HG02642 (cell line): ENCODE results near the gene GSC.

Experiments
- ATAC-seq: cut with Tn5 transposase; IDR thresholded peaks from one replicate; pipeline ENCODE4 v1.9.1; 2021; ENCODE audit warnings: mild to moderate bottlenecking; ENCODE audit not compliant: unreplicated experiment, poor library complexity

GSC gene

DNA sequence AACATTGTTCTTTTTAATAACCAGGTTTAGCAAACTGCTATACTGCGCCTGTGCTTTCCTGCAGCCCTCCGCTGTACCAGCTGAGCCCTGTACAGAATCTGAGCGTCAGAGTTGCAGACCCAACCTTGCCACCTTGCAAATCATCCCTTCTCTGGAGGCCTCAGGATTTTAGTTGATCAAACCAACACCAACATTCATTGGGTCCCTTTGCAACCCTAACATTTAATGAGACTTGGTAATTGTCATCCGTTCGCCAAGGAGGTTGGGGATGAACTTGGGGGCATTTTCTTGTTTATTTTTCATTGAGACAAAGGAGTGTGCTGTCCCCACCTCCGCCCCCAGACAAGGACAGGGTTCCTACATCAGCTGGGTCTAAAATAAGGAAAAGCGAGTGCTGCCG, 2.6 kb upstream of the GSC start:
- no peak for ATAC-seq

DNA sequence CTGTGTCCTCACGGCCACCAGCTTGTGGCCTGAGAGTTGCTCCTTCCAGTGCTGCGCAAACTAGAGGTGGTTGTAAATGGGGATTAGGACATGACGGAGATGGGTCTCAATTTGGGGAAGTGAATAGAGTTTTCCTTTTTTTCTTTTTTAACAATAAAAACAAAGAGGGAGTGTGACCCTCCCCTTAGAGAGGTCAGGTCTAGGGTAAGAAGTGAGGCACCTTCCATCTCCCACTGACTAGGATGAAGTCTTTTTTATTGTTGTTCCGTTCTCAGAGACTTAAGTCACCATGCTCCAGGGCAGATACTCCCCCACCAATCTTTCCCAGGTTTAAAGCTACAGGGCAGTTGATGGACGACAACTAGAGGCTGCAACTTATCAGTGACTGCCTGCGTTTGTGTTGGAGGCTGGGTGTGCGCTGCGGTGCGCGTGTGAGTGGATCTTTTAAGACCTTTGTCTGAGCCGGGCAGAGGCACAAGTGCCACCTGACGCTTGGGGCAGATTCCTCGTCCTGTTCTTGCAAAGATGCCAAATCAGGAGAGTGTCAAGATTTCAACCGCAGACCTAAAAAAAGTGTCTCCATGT, 2.1 kb upstream of the GSC start:
- no peak for ATAC-seq

DNA sequence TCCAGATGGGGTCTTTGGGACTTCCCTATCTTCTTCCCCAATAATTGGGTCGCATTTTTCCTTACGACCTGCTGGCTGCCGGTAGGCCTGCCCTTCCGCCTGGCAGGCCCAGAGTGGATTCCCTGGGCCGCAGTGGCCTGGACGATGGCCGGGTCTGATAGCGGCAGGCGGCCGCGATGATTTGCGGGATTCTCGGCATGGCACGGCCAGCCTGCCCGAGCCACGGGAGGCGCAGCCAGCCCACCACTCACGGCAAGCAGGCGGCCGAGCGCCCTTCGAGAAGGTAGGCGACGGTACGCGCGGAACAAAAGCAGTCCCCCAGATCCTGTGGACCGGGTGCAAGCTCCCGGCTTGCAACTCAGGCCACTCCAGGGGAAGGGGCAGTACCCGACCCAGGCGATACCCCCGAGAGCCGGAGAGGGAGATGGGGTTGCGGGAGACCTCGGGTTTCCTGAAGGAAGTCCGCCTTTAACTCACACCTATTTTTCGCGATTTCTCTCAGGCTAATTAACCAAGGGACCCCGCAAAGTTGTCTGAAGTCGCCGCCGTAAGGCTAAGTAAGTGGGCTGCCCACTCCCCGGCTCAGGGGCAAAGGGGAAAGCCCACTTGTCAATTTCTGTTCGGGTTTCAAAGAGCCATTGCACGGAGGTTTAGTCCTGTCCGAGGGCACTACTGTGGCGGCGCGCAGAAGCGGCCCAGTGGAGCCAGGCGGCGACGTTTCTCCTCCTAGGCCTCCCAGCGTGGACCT, 1.4 kb upstream of the GSC start:
- ATAC-seq, result no peak

DNA sequence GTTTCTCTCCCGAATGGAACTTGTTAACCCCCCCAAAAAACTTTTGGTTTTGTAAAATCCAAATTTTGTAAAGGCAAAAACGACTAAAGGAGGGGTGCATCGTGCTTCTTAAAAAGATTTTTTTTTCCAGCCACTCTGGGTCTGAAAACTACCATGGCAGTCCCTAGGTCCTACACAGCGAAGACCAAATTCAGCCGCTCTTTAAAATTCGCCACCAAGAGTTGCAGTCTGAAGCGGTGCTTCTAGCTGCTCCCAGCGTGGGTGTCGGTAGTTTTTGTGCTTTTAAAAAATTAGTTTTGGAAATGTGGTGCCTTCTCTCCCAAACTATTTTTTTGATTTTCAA, 873 bp upstream of the GSC start:
- ATAC-seq, result no peak

DNA sequence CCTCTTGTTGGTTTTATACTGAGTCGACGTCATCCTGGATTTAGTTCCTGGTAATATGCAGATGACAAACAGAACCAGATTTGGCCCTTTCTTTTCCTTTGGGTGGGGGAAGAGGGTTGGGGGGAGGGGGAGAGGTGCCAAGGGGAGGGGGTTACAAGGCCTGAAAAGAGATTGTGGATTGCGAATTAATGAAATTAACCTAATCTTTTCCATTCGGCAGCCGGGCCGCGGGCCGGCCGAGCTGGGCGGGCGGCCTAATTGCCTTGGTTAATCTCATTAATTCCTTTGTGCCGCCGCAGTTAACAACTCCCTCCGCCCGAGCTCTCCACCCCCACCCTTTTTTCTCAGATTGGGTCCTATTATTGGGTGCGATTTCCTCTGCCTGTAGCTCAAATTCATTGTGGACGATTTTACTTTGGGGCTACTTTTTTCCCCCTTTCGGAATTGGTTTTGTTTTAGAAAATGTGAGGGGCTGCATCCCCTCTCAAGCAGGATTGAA, 387 bp upstream of the GSC start:
- no peak for ATAC-seq

DNA sequence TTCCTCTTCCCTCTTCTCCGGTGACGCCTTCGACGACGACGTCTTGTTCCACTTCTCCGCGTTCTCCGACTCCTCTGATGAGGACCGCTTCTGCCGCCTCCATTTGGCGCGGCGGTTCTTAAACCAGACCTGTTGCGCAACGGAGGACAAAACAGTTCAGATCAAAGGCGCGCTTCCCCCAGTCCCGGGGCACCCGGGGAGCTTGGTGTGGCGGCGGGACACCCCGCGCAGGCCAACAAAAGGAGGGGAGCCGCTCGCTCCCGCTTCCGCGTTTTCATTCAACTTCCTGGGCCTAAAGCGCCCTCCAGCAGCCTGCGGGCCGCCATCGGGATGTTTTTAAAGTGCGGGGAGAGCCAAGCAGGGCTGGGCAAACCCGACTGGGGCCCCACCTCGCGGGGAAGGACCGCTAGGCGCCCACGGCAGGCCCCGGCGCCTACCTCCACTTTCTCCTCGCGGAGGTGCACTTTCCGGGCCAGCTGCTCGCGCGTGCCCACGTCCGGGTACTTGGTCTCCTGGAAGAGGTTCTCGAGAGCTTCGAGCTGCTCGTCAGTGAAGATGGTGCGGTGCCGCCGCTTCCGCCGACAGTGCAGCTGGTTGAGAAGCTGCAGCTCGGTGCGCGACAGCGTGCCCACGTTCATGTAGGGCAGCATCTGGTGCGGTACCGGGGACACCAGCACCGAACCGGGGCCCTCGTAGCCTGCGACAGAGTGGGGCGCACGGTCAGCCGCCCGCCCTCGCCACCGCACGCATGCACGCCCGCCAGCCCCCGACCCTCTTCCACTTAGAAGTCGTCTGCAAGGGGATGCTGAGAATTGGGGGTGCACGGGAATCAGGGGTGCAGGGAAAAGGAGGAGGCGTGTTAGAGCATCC, 1.2 kb downstream of the GSC start:
- no peak for ATAC-seq

DNA sequence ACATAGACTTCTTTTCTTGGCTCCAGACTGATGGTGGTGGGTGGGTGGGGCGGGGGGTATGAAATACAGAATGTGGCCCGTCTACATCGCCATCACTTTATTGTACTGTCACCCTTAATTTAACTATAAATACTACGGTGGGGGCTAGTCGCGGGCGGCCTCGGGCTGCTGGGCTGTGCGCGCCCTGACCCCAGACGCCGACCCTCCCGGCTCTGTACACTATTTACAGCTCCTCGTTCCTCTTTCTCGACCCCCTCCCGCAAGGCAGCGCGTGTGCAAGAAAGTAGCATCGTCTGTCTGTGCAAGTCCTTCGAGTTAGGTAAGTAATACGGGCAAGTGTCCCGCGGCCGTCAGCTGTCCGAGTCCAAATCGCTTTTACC, 1.8 kb downstream of the GSC start:
- ATAC-seq, result no peak

DNA sequence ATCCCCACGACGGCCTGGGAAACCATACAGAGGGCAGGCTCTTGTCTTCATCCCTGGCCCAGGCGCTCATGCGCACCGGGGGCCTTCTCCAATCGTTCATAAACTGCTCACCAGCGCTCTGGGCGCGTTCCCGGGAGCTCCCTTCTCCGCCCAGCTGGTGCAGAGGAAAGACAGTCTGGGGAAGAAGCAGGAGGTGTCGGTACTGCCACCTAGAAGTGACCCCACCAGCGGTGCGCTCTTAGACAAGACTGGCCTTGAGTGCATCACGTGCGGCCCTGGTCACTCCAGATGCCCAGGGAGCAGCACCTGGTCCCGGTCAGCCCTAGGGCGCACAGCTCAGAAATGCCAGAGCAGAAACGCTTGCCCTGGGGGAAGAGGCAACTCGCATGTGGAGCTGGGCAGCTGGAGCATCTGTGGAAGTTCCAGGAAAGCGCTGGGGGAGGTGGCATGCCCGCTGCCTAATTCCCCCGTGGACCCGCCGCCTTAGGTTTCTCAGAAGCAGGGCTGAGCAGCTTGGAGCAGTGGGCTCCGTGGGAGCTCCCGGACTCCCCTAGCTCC, 2.5 kb downstream of the GSC start:
- no peak for ATAC-seq

DNA sequence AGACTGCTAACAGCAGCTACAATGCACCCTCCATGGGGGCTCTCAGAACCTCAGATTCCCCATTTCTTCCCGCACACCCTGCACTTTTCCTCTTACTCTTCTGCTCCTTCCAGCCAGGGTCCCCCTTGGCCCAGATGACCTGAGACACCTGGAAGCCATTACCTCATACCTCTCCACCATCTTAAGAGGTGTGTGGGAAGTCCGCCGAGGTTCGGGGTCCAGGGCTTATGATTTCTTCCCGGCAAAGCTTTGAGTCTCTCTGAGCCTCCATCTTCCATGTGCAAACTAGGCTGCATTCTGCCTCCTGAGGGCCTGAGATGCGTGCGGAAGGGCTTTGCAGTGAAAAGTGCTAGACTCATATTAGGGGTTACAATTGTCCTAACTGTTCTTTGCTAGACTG, 5.3 kb downstream of the GSC start:
- ATAC-seq, result no peak

DNA sequence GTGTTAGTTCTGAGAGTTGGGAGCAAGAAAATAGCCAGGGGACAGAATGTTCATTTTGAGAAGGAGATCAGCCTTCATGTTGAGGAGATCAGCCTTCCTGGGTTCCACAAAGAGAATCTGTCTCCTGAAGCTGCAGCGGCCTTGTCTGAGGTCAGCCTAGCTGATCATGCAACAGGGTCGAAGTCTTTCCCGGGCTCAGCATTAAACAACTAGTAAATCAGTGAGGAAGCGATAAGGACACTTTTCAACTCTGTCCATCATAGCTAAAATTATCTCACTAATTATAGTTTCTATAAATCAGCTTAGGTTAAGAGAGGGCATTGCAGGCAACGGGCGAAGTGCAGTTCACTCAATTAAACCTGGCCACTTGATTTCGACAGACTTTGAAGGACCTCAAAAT, 7.5 kb downstream of the GSC start:
- no peak for ATAC-seq

DNA sequence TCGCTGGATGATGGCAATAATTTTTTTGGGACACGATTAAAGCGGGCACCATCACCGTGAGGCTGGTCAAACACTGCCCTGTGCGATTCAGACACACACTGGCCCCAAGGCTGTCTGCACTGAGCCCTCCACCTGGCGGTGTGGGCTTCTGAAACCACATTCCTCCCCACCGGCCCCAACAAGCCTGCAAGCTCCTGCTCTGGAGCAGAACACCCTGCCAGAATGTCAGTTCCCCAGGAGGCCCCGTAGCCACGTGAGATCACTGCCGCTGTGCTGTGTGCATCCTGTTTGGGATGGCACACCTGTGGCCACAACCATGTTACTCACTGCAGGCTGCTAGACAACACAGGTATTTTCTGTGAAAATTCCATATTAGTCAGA, 7.9 kb downstream of the GSC start:
- ATAC-seq, result no peak

DNA sequence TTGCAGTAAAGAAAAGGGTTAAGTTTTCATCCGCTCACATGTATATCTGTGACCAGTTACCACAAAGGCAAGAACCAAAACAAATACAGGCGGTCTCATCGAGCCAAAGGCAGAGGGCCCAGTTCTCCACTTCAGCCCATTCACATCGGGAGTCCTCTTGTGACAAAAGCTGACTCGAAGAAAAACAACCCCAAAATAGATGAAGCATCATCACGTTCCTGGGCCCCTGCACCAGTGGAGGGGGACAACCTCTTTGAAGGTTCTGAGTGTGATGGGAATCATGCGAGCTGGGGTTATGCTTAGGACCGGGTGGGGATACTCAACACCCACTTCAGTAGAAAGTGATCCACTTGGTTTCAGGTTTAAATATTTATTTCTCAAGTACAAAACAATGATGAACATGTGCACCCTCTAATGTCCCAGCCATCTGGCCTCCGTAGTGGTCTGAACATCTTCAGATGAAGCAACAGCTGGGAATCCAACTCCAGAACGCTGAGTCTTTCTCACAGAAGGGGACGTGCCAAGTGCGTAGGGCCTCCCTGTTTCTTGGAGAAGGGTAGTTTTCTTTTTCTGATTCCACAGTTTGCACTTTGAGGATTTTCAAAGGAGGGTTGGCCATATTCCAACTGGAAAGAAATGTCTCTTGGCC, 8.4 kb downstream of the GSC start:
- ATAC-seq, result no peak

DNA sequence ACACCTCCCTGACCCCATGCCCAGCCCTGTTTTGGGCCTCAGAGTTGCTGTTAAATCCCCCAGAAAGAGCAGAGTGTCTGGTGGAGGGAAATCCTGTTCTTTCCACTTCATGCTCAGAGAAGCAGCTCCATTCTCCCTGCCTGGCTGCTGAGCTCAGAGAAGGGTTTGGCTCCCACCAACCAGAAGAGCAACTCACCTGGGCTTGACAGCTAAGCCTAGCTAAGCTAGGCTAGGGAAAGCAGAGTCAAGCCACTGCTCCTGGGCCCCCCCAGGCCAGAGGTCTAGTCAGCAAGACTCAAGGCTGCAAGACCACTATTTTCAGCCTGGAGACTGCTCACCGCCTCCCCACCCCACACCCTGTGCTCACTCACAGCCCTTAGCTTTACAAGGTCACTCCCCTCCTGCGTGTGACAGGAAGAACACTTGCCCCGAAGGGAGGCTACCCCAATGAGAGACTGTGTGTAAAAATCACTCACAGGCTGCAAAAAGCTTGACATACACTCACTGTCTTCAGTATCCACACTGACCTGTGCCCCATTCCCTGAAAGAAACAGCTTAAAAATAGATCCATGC, 13.5 kb downstream of the GSC start:
- no peak for ATAC-seq

DNA sequence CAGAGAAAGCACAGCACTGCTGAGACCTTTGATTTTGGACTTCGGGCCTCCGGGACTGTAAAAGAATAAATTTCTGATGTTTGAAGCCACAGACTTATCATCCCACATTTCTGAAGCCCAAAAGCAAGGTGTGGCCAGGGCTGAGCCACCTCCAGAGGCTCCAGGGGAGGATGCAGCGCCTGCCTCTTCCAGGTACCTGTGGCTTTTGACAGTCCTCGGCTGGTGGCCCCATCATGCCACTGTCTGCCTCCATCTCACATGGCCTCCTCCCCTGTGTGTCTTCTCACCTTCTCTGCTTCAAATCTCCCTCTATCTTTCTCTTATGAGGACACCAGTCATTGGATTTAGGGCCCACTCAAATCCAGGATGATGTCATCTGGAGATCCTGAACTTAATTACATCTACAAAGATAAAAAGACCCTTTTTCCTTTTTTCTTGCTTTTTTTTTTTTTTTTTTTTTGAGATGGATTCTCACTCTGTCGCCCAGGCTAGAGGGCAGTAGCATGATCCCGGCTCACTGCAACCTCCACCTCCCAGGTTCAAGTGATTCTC, 15.4 kb downstream of the GSC start:
- no peak for ATAC-seq

DNA sequence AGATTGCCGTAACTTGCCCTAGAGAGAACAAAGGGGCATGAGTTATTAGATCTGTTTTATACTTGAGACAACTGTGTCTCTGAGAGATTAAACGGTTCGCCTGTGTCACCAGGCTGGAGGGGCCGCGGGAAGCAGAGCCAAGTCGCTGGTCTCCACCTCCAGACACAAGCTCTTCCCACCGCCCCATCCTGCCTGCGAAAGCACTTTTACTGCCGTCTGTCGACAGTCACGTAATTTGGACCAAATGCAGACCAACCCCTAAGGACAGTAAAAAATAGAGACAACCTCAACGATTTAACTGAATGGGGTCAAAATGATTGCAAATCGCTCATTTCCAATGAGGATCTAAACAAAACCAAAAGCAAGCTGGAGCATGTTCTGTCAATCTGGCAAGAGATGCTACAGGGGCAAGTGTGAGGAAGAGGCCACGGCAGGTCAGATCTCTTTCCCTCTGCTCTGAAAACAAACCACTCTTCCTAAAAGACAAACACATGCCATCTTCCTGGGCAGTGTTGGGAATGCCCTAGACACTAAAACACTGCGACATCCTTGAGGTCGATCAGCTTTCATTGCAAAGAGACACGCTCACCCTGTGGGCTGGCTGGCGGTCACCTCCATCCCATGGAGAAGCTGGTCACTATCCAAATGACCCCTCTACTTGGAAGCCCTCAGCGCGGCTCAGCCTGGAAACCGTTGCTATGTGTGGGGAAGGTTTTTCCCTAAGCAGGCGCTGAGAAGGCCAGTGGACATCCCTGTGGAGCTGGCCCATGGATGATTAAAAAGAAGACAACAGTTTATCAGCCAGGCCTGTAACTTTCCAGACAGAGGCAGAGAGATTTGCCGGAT, 17.1 kb downstream of the GSC start:
- ATAC-seq, result no peak

DNA sequence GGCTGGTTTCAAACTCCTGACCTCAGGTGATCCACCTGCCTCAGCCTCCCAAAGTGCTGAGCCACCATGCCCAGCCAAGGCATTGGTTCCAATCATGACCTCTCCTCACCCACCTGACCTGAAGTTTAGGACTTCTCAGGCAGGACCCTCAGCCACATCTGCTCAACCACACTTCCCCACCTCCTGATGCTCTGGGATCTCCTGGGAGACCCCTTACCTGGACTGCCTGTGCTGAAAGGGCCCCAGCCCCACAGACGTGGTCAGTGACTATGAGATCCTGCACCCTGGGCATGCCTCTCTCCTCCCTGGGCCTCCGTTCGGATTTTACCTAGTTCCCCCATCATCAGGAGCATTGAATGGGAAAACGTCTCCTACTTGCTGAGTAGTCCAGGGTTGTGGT, 18.0 kb downstream of the GSC start:
- no peak for ATAC-seq

DNA sequence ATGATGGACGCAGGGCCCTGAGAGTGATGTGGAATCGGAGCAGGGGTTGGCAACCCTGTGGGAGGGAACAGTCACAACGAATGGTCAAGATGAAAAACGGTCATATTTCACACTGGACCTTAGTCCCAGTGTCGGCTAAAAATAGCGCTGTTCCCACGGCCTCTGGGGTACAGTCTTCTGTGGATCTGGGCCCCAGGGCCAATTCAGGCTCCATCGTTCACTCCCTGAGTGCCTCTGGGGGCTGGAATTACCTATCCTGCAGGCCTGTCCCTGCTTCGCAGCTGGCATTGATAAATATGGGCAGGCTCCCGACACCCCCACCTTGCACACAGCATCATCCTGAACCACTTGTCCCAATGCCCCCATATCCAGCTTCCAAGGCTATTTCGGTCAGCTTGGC, 18.6 kb downstream of the GSC start:
- no peak for ATAC-seq

DNA sequence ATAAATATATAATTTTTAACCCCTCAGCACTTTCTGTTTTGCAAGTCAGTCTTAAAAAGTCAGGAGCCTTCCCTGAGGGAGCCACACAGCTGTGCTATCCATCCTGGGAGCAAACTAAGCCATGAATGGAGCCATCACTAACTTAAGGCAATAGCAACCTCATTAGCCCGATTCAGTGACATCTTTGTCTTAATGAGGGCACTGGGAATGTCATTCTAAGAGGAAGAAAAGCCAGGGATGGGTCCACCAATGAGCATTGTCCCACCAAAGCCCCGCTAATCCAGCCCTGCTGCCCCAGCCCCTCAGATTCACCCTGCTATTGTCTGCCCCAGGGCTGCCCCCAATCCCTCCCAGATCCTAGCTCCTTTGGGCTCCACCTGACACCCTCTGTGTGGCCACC, 19.5 kb downstream of the GSC start:
- no peak for ATAC-seq

DNA sequence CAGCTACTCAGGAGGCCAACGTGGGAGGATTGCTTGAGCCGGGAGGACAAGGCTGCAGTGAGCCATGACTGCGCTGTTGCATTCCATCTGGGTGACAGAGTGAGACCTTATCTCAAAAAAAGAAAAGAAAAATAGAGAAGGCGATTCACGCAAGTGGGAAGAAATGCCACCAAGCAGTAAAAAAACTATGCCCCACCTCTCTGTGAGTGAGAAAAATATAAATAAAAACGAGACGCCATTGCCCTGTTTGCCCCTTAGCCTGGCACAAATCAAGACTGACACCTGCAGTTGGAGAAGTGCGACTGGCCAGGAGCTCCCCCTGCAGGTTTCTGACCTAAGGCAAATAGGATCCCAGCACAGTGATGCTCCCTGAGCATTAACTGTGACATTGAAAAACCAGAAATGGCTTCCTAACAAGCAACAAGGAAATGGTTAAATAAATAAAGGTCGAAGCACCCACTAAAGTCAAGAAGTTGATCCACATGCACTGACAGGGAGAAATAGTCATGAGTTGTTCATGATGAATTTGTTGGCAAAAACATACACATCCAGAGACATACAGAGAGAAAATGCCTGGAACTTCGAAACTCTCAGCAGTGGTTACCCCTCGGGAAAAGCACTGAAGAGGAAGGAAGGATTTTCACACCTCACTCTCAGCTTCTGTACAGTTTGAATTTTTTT, 21.1 kb downstream of the GSC start:
- ATAC-seq, result no peak
